GM19193 (cell line): ENCODE data around the gene SEC11C.

Experiments
- POLR2A ChIP-seq: IDR thresholded peaks from 4 replicates; pipeline ENCODE4 v1.6.1; 2011; ENCODE audit not compliant: insufficient read depth, insufficient read length; ENCODE audit errors: extremely low read depth

SEC11C gene

DNA sequence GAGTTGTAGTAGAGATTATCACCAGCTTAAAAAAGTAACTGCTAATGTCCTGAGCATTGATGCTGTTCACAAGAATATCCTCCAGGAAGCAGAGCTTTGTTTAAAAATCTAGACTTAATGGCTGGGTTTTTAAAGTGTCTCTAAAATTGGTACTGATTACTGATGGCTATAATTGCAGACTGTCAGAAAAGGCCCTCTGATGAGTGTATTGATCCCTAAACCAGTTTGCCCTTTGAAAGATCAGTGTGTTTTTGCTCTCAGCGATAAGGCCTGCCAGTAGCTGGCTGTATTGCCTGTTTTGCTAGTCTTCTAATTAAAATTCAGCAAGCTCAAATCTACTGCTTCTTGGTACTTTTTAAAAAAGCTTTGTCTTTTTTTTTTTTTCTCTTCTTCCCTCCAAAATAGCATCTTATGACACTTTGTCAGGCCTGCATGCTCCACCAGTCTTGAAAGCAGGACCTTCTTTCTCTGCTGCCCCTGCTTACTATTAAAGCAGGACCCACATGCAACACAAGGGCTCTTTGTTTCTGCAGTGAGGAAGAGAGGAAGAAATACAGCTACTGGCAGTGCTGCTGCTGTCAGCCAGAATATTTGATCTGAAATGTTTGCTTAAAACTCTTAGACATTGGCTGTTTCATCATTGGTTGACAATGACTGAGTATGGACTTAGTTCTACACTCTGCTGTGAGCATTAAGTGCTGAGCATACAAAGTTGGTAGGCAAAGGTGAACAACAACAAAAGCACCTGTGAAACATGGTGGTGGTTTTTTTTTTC lies 1.8 kb downstream of the SEC11C start:
- no peak for TF ChIP-seq POLR2A

DNA sequence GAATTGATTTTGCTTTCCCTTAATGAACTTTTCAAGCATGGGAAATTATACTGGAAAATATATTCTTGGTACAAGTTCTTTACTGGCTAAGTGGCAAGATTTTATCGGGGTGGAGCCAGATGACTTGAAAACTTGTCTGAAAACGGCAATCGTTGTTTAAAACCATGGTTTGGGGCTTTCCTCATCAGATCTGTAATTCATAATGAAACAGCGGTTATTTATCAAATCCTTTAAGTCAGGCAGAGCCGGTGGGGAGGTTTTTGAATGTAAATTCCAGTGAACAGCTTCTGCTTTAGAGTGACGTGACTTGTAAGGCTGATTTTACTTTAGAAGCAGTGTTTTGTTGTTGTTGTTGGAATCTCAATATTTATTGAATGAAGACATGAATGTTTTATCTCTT lies 2.6 kb downstream of the SEC11C start:
- no peak for TF ChIP-seq POLR2A

DNA sequence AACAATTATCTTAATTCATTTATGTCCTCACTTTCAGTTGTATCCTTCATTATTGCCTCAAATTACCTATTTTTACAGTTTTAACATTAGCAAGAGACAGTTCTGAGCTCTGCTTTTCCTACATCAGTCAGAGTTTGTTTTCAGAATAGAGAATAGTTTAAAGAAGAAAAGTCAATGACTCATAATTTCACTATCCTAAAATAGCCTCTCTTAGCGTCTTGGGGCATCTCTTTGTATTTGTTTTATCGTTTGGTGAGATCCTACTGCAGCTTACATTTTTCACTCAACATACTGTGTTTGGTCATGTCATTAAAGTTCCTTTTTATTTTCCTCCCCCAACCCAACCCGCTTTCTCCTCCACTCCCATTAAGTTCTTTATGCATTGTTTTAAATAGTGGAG lies 3.8 kb downstream of the SEC11C start:
- TF ChIP-seq POLR2A = no peak

DNA sequence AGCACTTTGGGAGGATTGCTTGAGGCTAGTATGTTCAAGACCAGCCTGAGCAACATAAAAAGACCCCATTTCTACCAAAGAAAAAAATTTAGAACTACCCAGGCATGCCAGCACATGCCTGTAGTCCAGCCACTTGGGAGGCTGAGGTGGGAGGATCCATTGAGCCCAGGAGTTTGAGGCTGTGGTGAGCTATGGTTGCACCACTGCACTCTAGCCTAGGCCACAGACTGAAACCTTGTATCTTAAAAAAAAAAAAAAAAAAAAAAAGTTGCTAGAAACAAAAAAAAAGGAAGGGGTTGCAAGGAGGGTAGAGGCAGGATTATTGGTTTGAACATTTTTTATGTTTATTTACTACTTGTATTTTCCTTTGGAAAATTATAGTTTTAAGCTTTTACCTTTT lies 4.8 kb downstream of the SEC11C start:
- TF ChIP-seq POLR2A = no peak

DNA sequence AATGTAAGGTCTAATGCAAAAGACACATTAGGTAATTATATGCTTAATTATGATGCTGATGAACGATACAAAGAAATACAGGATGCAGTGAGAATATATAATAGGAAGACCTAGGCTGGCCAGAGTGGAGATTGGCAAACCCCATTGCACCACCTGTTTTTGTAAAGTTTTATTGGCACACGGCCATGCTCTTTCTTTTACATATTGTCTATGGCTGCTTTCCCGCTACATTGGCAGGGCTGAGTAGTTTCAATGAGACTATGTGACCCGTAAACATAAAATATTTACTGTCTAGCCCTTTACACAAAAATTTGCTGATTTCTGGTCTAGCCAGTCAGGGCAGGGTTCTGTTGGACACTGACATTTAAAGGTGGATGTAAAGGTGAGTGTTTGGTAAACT lies 5.4 kb downstream of the SEC11C start:
- no peak for TF ChIP-seq POLR2A

DNA sequence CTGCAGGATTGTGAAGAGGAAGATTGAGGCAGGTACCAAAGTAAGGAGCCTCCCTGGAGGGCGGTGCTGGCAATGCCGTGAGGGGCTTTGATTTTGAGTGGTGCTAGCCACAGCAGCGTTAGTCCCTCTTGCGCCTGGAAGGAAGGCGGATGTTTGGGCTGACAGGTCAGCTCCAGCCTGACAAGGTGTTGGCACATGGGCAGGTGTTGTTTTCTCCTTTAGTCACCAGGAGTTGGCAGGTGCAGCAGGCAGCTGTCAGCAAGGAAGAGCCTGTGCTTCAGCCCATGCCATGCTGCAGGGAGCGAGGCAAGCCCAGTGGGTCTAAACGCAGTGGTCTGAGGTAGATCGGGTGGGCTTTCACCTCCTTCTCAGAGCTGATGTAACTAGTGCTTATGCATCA lies 8.5 kb downstream of the SEC11C start:
- TF ChIP-seq POLR2A = no peak

DNA sequence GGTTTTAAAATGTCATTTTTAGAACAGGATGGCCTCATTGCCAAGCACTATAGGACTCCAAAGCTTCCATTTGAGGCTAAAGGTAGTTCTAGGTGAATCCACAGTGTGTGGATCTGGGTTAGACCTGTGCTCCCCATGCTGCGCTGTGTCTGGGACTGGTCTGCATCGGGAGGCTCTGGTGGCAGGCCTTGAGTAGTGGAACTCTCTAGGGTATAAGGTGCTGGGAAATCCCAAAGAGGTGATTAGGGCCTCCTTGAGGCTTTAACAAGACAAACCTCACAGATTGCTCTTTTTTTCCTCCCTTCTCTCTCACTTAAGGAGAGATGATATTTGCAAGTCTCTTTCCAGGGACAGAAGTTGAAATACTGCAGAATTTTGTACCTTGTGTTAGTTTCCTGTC lies 9.3 kb downstream of the SEC11C start:
- TF ChIP-seq POLR2A = no peak

DNA sequence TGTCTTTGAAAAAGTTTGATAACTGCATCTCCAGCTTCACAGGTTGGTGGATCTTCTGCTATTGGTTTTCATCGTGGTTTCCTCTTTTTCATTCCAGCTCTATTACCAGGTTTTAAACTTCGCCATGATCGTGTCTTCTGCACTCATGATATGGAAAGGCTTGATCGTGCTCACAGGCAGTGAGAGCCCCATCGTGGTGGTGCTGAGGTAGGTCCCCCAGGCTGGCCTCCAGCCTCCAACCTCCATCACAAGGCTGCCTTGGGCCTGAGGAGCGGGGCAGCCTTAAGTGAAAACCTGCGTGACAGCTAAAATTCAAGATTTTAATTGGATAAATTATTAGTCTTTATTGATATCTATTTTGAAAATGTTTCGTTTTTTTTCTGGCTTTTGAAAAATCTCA lies 9.7 kb downstream of the SEC11C start:
- TF ChIP-seq POLR2A = no peak

DNA sequence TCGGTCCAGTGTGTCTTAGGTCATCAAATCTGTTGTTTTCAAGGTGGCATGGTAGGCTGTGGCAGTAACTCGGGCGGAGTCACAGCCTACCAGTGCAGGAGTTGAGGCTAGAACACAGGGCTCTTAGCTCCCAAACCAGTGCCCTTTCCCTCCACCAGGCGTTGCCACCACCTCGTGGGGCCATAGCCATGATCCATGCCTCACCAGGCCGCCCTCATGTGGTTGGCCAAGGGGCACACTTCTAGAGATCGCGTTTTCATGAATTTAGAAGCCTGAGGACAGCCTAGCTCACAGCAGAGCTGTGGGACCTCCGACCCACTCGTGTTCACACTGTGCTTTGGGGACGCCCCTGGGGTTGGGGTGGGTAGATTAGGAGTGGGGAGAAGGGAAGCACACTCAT lies 10.6 kb downstream of the SEC11C start:
- no peak for TF ChIP-seq POLR2A

DNA sequence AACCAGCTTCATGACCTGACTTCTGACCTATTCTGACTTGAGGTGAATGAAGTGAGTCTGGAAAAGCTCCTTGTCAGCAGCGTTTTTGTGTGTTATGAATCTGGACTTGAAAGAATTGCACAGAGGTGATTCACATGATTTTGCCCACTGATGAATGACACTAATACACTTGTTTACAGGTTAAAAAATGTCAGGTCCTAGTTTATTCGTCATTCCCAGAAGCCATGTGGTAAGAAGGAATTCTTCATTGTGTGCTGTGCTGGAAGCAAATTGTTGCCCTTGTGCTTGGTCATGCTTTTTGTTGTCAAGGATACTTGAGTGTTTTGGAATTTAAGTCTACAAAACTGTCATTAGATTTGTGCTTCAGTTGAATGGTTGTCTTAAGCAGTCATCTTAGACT lies 15.5 kb downstream of the SEC11C start:
- TF ChIP-seq POLR2A = no peak

DNA sequence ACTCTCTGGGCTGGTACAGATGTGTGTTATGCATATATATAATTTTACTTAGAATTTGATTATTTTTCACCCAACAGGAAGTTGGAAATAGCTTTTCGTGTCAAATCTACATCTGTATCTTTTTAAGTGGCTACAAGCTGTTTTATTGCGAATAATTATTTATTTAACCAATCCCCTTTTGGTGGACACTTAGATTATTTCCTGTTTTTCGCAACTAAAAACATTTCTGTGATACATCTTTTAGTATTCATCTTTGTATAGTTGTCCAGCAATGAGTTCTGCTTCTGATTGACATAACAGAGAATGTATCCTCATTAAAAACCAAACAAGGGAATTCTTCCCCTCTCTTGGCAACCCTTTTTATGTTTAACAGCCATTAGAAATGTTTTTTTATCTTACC lies 16.6 kb downstream of the SEC11C start:
- TF ChIP-seq POLR2A = no peak

DNA sequence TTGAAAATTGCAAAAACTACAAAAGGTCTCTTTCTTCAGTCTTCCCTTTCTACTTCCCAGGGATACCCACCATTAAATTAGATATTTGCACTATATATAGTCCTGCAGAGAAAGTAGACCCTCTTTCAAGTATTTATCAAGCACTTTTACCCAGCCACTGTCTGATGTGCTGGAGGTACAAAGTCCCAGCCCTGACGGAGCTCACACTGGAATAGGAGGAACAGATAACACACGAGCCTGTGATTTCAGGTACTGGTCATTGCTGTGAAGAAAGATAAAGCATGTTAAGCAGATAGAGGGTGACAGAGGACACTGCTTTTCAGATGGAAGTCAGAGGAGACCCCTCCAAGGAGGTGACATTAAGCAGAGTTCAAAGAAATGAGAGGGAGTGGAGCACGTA lies 19.6 kb downstream of the SEC11C start:
- TF ChIP-seq POLR2A = no peak

DNA sequence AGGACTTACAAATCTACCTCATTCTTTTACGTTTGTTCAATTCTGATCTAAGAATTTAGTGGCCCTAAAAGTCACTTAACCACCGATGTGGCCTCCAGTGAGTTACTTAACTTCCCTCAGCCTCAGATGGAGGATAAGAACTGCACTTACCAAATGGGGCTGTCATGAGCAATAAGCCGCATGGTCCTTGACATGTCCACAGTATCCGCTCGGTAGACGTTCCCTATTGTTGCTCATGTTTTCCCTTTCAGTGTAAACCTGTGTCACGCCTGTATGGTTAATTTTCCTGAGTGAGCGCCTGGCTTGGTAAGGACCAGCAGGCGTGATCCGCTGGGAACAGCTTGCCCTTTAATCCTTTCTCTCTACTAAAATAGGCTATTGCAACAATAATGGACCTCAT lies 20.3 kb downstream of the SEC11C start:
- no peak for TF ChIP-seq POLR2A

DNA sequence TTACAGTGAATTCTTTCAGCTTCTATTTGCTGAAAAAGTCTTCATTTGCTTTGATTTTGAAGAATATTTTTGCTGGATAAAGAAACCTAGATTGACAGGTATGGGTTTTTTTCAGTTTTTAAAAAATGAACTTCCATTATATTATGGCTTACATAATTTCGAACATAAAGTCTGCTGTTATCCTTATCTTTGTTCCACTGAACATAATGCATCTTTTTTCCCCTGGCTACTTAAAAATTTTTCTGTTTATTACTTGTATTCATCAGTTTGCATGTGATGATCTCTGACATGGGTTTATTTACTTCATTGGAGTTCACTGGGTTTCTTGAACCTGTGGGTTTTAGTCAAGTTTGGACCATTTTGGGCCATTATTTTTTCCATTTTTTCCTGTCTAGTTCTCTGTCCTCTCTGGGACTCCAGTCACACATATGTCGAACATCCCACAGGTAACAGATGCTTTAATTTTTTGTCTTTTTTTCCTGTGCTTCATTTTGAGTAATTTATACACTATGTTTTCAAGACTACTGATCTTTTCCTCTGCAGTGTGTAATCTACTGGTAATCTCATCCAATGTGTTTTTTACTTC lies 33.1 kb downstream of the SEC11C start:
- no peak for TF ChIP-seq POLR2A

DNA sequence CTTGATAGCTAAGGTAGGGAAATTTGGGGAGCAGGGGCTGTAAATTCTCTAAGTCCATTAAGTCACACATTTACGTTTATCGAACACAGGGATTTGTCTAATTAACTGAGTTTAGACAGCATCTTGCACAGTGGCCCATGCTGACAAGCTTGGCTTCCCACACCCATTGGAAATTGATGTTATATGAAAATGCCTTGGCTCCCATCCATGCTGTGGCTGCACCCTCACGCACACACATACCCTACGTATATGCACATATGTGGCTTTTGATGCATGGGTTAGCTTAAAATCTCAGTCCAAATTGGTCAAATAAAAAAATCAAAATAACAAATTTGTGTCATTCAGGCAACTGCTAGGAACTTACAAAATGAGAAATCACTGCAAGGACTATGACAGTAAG lies 37.8 kb downstream of the SEC11C start:
- no peak for TF ChIP-seq POLR2A

DNA sequence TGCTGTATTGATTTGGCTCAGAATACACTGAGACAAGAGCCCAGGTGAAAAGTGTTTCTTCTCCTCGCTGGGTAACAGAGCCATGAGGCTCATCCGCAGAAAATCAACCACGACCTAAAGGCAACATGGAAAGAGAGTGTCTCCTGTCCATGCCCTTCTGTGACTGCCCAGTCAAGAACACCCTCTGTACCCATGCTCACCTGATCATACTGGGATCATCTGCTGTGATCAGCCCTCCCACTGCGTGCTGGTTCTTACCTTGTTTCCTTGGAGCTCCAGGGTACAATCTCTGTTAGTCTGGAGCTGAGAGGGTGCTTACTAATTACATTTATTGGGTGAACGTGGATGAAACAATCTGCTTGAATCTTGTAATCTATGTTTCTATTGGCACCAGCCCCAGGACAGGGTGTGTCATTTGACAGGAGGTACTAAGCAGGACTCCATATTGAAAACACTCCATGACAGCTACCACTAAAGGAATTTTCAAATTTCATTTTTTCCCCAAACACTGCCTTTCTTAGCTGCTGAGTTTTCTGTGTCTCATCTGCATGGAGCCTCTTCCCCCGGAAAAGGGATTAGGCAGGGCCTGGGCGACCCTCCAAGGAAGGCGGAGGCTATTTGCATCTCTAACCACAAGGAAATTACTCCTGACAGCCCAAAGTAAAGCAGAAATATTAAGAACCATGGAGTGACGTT lies 40.6 kb downstream of the SEC11C start:
- TF ChIP-seq POLR2A = no peak
